KMS-11 (cell line): ENCODE results near the gene STARD13.

Experiments
- H2AFZ ChIP-seq: fragments of 200-600 bp; sonication (generic); 2 replicates; pipeline ENCODE4 v1.6.1; 2016; ENCODE audit warnings: antibody characterized with exemption, mixed run types, low read depth
- H3K27ac ChIP-seq: fragments of 200-600 bp; sonication (generic); 2 replicates; pipeline ENCODE4 v1.6.1; 2016; ENCODE audit warnings: mild to moderate bottlenecking, mixed run types
- H3K27me3 ChIP-seq: fragments of 200-600 bp; sonication (generic); 2 replicates; pipeline ENCODE4 v1.6.1; 2017; ENCODE audit warnings: mild to moderate bottlenecking, low read depth, mixed run types, moderate library complexity; ENCODE audit not compliant: insufficient read depth
- H3K36me3 ChIP-seq: fragments of 200-600 bp; sonication (generic); 2 replicates; pipeline ENCODE4 v1.6.1; 2017; ENCODE audit warnings: mild to moderate bottlenecking, mixed run types; ENCODE audit not compliant: insufficient read depth
- H3K4me1 ChIP-seq: fragments of 200-600 bp; sonication (generic); 2 replicates; pipeline ENCODE4 v1.6.1; 2016; ENCODE audit warnings: mild to moderate bottlenecking, low read depth, mixed run types; ENCODE audit not compliant: poor library complexity, severe bottlenecking
- H3K4me2 ChIP-seq: fragments of 200-600 bp; sonication (generic); 2 replicates; pipeline ENCODE4 v1.7.0; 2016; ENCODE audit warnings: mild to moderate bottlenecking, mixed run types
- H3K4me3 ChIP-seq: fragments of 200-600 bp; sonication (generic); IDR thresholded peaks from 2 replicates; pipeline ENCODE4 v1.6.1; 2017; ENCODE audit warnings: low read depth, low read length, mixed read lengths; ENCODE audit not compliant: insufficient read depth
- H3K79me2 ChIP-seq: fragments of 200-600 bp; sonication (generic); 2 replicates; pipeline ENCODE4 v1.6.1; 2016; ENCODE audit warnings: low read depth, mixed run types; ENCODE audit not compliant: insufficient read depth
- H3K9ac ChIP-seq: fragments of 200-600 bp; sonication (generic); 2 replicates; pipeline ENCODE4 v1.6.1; 2016; ENCODE audit warnings: mild to moderate bottlenecking, mixed run types
- H4K20me1 ChIP-seq: fragments of 200-600 bp; sonication (generic); 2 replicates; pipeline ENCODE4 v1.6.1; 2016; ENCODE audit warnings: mild to moderate bottlenecking, mixed run types; ENCODE audit not compliant: insufficient read depth
- CTCF ChIP-seq: fragments of 200-600 bp; sonication (generic); conservative IDR thresholded peaks from 2 replicates; pipeline ENCODE4 v1.6.1; 2017; ENCODE audit warnings: low read depth, mild to moderate bottlenecking, antibody characterized with exemption, low read length, moderate library complexity, mixed read lengths

STARD13 gene

GRCh38 chr13:33263976-33264619 lies 21.5 kb downstream of the STARD13 start:
- no peaks in the 10 kb centered on the region for H4K20me1 ChIP-seq
- TF ChIP-seq CTCF, result no peak
- no peaks in the 10 kb centered on the region for H3K27me3 ChIP-seq
- H3K27ac ChIP-seq, result no peak overlapping the region
- no peak overlapping the region for H3K9ac ChIP-seq
- H3K79me2 ChIP-seq, result no peaks in the 10 kb centered on the region
- no peaks in the 10 kb centered on the region for H3K36me3 ChIP-seq
- H2AFZ ChIP-seq, result no peak overlapping the region
- no peak overlapping the region for H3K4me2 ChIP-seq
- no peak overlapping the region for H3K4me3 ChIP-seq
- H3K4me1 ChIP-seq, result no peaks in the 10 kb centered on the region

- no peak for TF ChIP-seq CTCF
- Histone ChIP-seq H3K27ac (no peak overlapping the region), H3K36me3 (no peaks in the 10 kb centered on the region), H3K4me1 (no peaks in the 10 kb centered on the region), H3K79me2 (no peaks in the 10 kb centered on the region), H3K4me2 (no peak overlapping the region), H3K9ac (no peak overlapping the region), H2AFZ (no peak overlapping the region), H3K4me3 (no peak overlapping the region), H4K20me1 (no peaks in the 10 kb centered on the region), H3K27me3 (no peaks in the 10 kb centered on the region)
These were observed 22.1 kb downstream of the STARD13 start for GRCh38 chr13:33263484-33263883.

- Histone ChIP-seq H3K4me2 (no peak overlapping the region), H3K27ac (no peak overlapping the region), H3K9ac (no peak overlapping the region), H3K27me3 (no peaks in the 10 kb centered on the region), H3K36me3 (no peaks in the 10 kb centered on the region), H2AFZ (no peak overlapping the region), H3K79me2 (no peaks in the 10 kb centered on the region), H4K20me1 (no peaks in the 10 kb centered on the region), H3K4me3 (no peak overlapping the region), H3K4me1 (no peaks in the 10 kb centered on the region)
- no peak for TF ChIP-seq CTCF
These were observed 22.6 kb downstream of the STARD13 start for GRCh38 chr13:33262997-33263396.

- Histone ChIP-seq H3K36me3 (no peaks in the 10 kb centered on the region), H3K27ac (no peak overlapping the region), H3K27me3 (no peaks in the 10 kb centered on the region), H4K20me1 (no peaks in the 10 kb centered on the region), H2AFZ (no peak overlapping the region), H3K4me3 (no peak overlapping the region), H3K9ac (no peak overlapping the region), H3K4me1 (no peaks in the 10 kb centered on the region), H3K4me2 (no peak overlapping the region), H3K79me2 (no peaks in the 10 kb centered on the region)
- no peak for TF ChIP-seq CTCF
These were observed 23.0 kb downstream of the STARD13 start for GRCh38 chr13:33262594-33262993.
